IMR-90 (cell line): Measurements from ENCODE around the gene MAML3. TPM values are rescaled to one million over a fixed set of nuclear protein-coding genes. Genes with fewer than 3 reads are reported as not detected.
"Not testable (repeated sequence)": the region's sequence is repeated elsewhere in the genome, so short reads cannot be mapped to it uniquely, and the experiment has no call there.

Experiments used
- ATAC-seq: fragments of 200-7000 bp; cut with Tn5 transposase; 2 replicates; pipeline ENCODE4 v1.9.1; 2020; ENCODE audit warnings: low read depth, mild to moderate bottlenecking, moderate library complexity
- BruUV-seq: library from RNA; stranded (reverse); fragments of 400-500 nt; replicated peaks from 2 replicates; lab custom pipeline; 2021; lab: Mats Ljungman, UMichigan
- CTCF ChIA-PET: fragments of 300-600 bp; formaldehyde crosslinking; extraction: SDS; loops from one replicate; lab custom pipeline; 2021; ENCODE audit warnings: antibody characterized with exemption; lab: Yijun Ruan, JAX
- POLR2A ChIA-PET: fragments of 300-600 bp; sonication (Branson Sonifier 250); formaldehyde crosslinking; loops from one replicate; lab custom pipeline; 2022; ENCODE audit warnings: antibody characterized with exemption; ENCODE audit not compliant: unreplicated experiment; lab: Charles Lee
- DNase-seq: peaks from one replicate; pipeline ENCODE4 v3.0.0; 2013
- H2AFZ ChIP-seq: replicated peaks from 2 replicates; pipeline ENCODE3; 2013; ENCODE audit warnings: low read length, mild to moderate bottlenecking; ENCODE audit not compliant: poor library complexity
- H2AK5ac ChIP-seq: 2 replicates; pipeline ENCODE4 v1.6.1; 2013; ENCODE audit warnings: low read depth, low read length, inconsistent platforms
- H2AK9ac ChIP-seq: replicated peaks from 2 replicates; pipeline ENCODE3; 2013; ENCODE audit warnings: mild to moderate bottlenecking, low read depth, low read length, moderate library complexity; ENCODE audit not compliant: poor library complexity
- H2BK120ac ChIP-seq: 2 replicates; pipeline ENCODE4 v1.6.1; 2013; ENCODE audit warnings: low read depth, low read length, inconsistent platforms
- H2BK15ac ChIP-seq: 3 replicates; pipeline ENCODE4 v1.6.1; 2013; ENCODE audit warnings: low read depth, low read length, inconsistent platforms
- H2BK20ac ChIP-seq: 2 replicates; pipeline ENCODE4 v1.6.1; 2013; ENCODE audit warnings: low read depth, mild to moderate bottlenecking, inconsistent platforms, low read length, moderate library complexity
- H2BK5ac ChIP-seq: 2 replicates; pipeline ENCODE4 v1.6.1; 2013; ENCODE audit warnings: mild to moderate bottlenecking, low read depth, low read length, inconsistent platforms; ENCODE audit not compliant: poor library complexity, severe bottlenecking
- H3K14ac ChIP-seq: replicated peaks from 2 replicates; pipeline ENCODE4 v1.6.1; 2013; ENCODE audit warnings: low read depth, low read length, inconsistent platforms
- H3K18ac ChIP-seq: 2 replicates; pipeline ENCODE4 v1.6.1; 2013; ENCODE audit warnings: low read depth, low read length, control low read depth
- H3K23ac ChIP-seq: 2 replicates; pipeline ENCODE4 v1.6.1; 2013; ENCODE audit warnings: low read depth, low read length, inconsistent platforms
- H3K27ac ChIP-seq: 2 replicates; pipeline ENCODE4 v1.5.1; 2013; ENCODE audit warnings: mild to moderate bottlenecking, control low read depth, low read length; ENCODE audit not compliant: insufficient read depth
- H3K27me3 ChIP-seq: 2 replicates; pipeline ENCODE4 v1.6.1; 2013; ENCODE audit warnings: low read length; ENCODE audit not compliant: control insufficient read depth, insufficient read depth
- H3K36me3 ChIP-seq: 2 replicates; pipeline ENCODE4 v1.6.1; 2013; ENCODE audit warnings: low read length, mixed read lengths; ENCODE audit not compliant: control insufficient read depth, insufficient read depth
- H3K4ac ChIP-seq: 2 replicates; pipeline ENCODE4 v1.6.1; 2013; ENCODE audit warnings: low read depth, low read length, inconsistent platforms
- H3K4me1 ChIP-seq: 2 replicates; pipeline ENCODE4 v1.6.1; 2013; ENCODE audit warnings: low read length, mixed read lengths; ENCODE audit not compliant: control insufficient read depth, insufficient read depth
- H3K4me2 ChIP-seq: 2 replicates; pipeline ENCODE4 v1.6.1; 2013; ENCODE audit warnings: low read depth, mild to moderate bottlenecking, control low read depth, low read length, moderate library complexity
- H3K4me3 ChIP-seq: 2 replicates; pipeline ENCODE4 v1.5.1; 2013; ENCODE audit warnings: low read depth, mild to moderate bottlenecking, control low read depth, low read length, moderate library complexity; ENCODE audit not compliant: insufficient read depth
- H3K56ac ChIP-seq: 2 replicates; pipeline ENCODE4 v1.6.1; 2013; ENCODE audit warnings: low read length, inconsistent platforms; ENCODE audit not compliant: insufficient read depth; ENCODE audit errors: extremely low read depth
- H3K79me1 ChIP-seq, 2 experiments: 2 replicates each; pipeline ENCODE4 v1.6.1; 2013; ENCODE audit warnings: low read length in 2 of 2, inconsistent platforms in 1 of 2, low read depth in 1 of 2
- H3K9ac ChIP-seq: 2 replicates; pipeline ENCODE4 v1.6.1; 2013; ENCODE audit warnings: low read depth, low read length, control low read depth
- H3K9me1 ChIP-seq: 2 replicates; pipeline ENCODE4 v1.6.1; 2013; ENCODE audit warnings: low read length, inconsistent platforms; ENCODE audit not compliant: insufficient read depth
- H3K9me3 ChIP-seq: 2 replicates; pipeline ENCODE4 v1.6.1; 2013; ENCODE audit warnings: low read length; ENCODE audit not compliant: control insufficient read depth, insufficient read depth
- H4K20me1 ChIP-seq: 2 replicates; pipeline ENCODE4 v1.6.1; 2013; ENCODE audit warnings: low read length, inconsistent platforms; ENCODE audit not compliant: insufficient read depth
- H4K5ac ChIP-seq: 2 replicates; pipeline ENCODE4 v1.6.1; 2013; ENCODE audit warnings: mild to moderate bottlenecking, low read depth, low read length, control low read depth
- H4K8ac ChIP-seq, 2 experiments: 2 replicates each; pipeline ENCODE4 v1.6.1; 2013; ENCODE audit warnings: low read depth in 2 of 2, low read length in 2 of 2, control low read depth in 1 of 2, inconsistent platforms in 1 of 2
- H4K91ac ChIP-seq: 2 replicates; pipeline ENCODE4 v1.6.1; 2013; ENCODE audit warnings: low read depth, low read length, inconsistent platforms; ENCODE audit not compliant: insufficient read depth
- RFX5 ChIP-seq: IDR thresholded peaks from 2 replicates; pipeline ENCODE4 v1.8.0; 2012; ENCODE audit warnings: low read depth, mild to moderate bottlenecking, low read length, moderate library complexity
- WGBS, 2 experiments: methylation state at CpG; one replicate each; pipeline versions ENCODE4 v1.1.5 to v1.1.7; 2013; ENCODE audit warnings: missing lambda C conversion rate in 2 of 2; ENCODE audit not compliant: insufficient read length in 1 of 2; ENCODE audit errors: extremely low coverage in 2 of 2; 5-methylcytosine and 5-hydroxymethylcytosine counted together
- dilution Hi-C: fragments of 300-500 bp; cut with HindIII; formaldehyde crosslinking; loops from one replicate; pipeline ENCODE4 v1.14.3; 2018; ENCODE audit warnings: low sequenced_read_pairs; ENCODE audit not compliant: unreplicated experiment
- in situ Hi-C: fragments of 300-500 bp; cut with MboI; formaldehyde crosslinking; loops from 3 replicates; pipeline ENCODE4 v1.14.3; 2019; ENCODE audit warnings: low sequenced_read_pairs, inconsistent platforms, mixed read lengths
- intact Hi-C: fragments of 100-400 bp; cut with micrococcal nuclease; formaldehyde crosslinking; loops from 2 replicates; pipeline ENCODE4 v1.10.0; 2022
- polyA plus RNA-seq, 3 experiments: library from polyadenylated mRNA; depleted of rRNA; stranded (reverse); fragments of >200 nt; gene quantifications; 2 replicates each; pipeline ENCODE4 v1.2.3, GENCODE V29; 2012; ENCODE audit warnings: low replicate concordance in 1 of 3
- total RNA-seq: library from RNA; depleted of rRNA; stranded (reverse); fragments of >200 nt; gene quantifications from 2 replicates; pipeline ENCODE4 v1.2.3, GENCODE V29; 2012

MAML3 gene
- total and polyA plus RNA-seq, 2 of the 4 experiments (the other 2 are of a cell fraction), result 0.90 to 1.7 TPM

DNA sequence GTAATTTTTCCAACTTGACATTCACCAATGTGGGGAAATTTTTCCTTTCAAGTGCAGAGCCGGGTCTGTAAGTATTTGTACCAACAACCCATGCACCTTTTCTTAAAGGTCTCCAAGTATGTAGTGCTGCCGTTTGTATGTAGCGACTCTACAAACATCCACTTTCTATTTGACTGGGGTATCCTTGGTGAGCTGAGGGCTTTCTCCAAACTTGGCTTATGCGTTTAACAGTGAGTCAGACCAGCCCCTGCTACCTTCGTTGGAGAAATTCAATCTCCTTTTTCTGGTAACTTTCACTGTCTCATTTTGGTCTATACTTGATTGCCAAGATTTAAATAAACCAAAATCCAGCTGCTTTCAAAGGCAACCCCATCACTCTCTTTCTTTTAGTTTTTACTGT, 453.4 kb downstream of the MAML3 start:
- ChIA-PET CTCF (no interaction called here), POLR2A (no interaction called here)
- DNase-seq (no peak), ATAC-seq (no peak)
- Histone ChIP-seq H3K27me3 (no peaks in the 10 kb centered on the region), H3K79me1 (no peaks in the 10 kb centered on the region), H3K27ac (no peak overlapping the region), H2AK9ac (no peak overlapping the region), H2BK120ac (no peak overlapping the region), H3K23ac (no peak overlapping the region), H3K14ac (no peak overlapping the region), H3K9me3 (no peaks in the 10 kb centered on the region; the same call in 1 of the 2 replicates), H3K4ac (no peak overlapping the region), H2BK15ac (no peak overlapping the region), H3K9ac (no peak overlapping the region), H3K4me1 (no peaks in the 10 kb centered on the region), H3K18ac (no peak overlapping the region), H3K9me1 (no peaks in the 10 kb centered on the region), H4K8ac (no peak overlapping the region), H4K20me1 (no peaks in the 10 kb centered on the region), H2AFZ (no peak overlapping the region), H2AK5ac (no peak overlapping the region), H2BK5ac (no peak overlapping the region), H3K4me2 (no peak overlapping the region), H4K91ac (no peak overlapping the region), H4K5ac (no peak overlapping the region), H3K56ac (no peak overlapping the region), H3K4me3 (no peak overlapping the region), H3K36me3 (peaks cover 2% of the 10 kb centered on the region), H2BK20ac (no peak overlapping the region)
- intact Hi-C loops, result no loop called here
- 40% methylated on average over 1 of the region's 5 CpGs; no CpG with 5 or more reads in 1 of the 2 experiments for WGBS, 2 experiments
- dilution Hi-C loops, result no loop called here
- in situ Hi-C loops, result no loop called here
- no peak for TF ChIP-seq RFX5
- BruUV-seq, result no TSS peak

DNA sequence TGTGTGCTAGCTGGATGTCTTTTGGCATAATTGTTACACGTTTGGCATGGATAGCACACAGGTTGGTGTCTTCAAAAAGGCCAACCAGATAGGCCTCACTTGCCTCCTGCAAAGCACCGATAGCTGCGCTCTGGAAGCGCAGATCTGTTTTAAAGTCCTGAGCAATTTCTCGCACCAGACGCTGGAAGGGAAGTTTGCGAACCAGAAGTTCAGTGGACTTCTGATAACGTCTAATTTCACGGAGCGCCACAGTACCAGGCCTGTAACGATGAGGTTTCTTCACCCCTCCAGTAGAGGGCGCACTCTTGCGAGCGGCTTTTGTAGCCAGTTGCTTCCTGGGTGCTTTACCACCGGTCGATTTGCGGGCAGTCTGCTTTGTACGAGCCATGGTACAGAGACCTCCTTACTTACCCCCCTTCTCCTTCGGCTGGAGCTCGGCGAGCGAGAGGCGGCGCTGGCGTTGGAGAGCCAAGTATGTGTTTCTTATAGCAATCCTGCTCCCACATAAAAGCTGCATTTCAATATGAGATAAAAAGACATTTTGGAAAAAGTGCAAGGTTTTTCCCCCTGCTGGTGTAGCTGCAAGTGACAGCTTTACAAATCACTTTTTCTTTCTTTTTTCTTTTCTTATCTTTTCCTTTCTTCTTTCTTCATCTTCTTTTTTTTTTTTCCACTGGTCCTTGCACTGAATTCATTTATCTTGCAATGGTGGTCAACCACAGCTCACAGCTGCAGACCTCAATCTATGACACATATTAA, 455.6 kb downstream of the MAML3 start:
- H4K8ac ChIP-seq, H3K18ac ChIP-seq, H2AFZ ChIP-seq, H3K36me3 ChIP-seq, H3K4me1 ChIP-seq, H3K4me2 ChIP-seq, H4K5ac ChIP-seq, in situ Hi-C loops, intact Hi-C loops, H2BK15ac ChIP-seq, H3K4ac ChIP-seq, H3K9ac ChIP-seq, H2AK5ac ChIP-seq, dilution Hi-C loops, BruUV-seq, H2AK9ac ChIP-seq, H4K20me1 ChIP-seq, H3K9me3 ChIP-seq, ATAC-seq, DNase-seq, H2BK120ac ChIP-seq, H3K14ac ChIP-seq, H3K56ac ChIP-seq, H3K9me1 ChIP-seq, POLR2A ChIA-PET, H3K27ac ChIP-seq, H3K4me3 ChIP-seq, H3K27me3 ChIP-seq, H2BK5ac ChIP-seq, H2BK20ac ChIP-seq, H3K23ac ChIP-seq, H4K91ac ChIP-seq, H3K79me1 ChIP-seq: not testable (repeated sequence)
- no CpG with 5 or more reads among the region's 25 CpGs for WGBS, 2 experiments
- CTCF ChIA-PET, result interaction anchor here (0.6 to 1.0 kb wide), 3 partner anchors 8 to 510 kb away, joined by 3 to 6 read pairs (median 3); no protein-coding TSS in a partner anchor
